Heart right ventricle (tissue), 16 donors: ENCODE measurements around the gene P3H3. TPM values are rescaled to one million over a fixed set of nuclear protein-coding genes. Genes with fewer than 3 reads are reported as not detected.
"Not testable (repeated sequence)": the region's sequence is repeated elsewhere in the genome, so short reads cannot be mapped to it uniquely, and the experiment has no call there.

ENCODE experiments used
- ATAC-seq, 8 donors: fragments of 200-7000 bp; cut with Tn5 transposase; one replicate each; pipeline ENCODE4 v1.9.1; 2020; ENCODE audit warnings: mild to moderate bottlenecking in 8 of 8, moderate library complexity in 8 of 8, moderate number of reproducible peaks in 1 of 8
- DNase-seq, 2 donors: peaks; one replicate each; pipeline ENCODE4 v3.0.0-alpha.2; 2020
- H3K27ac ChIP-seq, 10 donors: fragments of 200-600 bp; sonication (generic) in 2 of 10; one replicate each; pipeline versions ENCODE4 v1.5.0 to v1.8.0; 2020 to 2022; ENCODE audit warnings: mild to moderate bottlenecking in 3 of 10
- H3K27me3 ChIP-seq, 7 donors: fragments of 200-600 bp; one replicate each; pipeline ENCODE4 v1.8.0; 2021 to 2022; ENCODE audit warnings: mild to moderate bottlenecking in 2 of 7
- H3K36me3 ChIP-seq, 9 donors: fragments of 200-600 bp; sonication (generic) in 1 of 9; one replicate each; pipeline versions ENCODE4 v1.5.0 to v1.8.0; 2020 to 2022; ENCODE audit warnings: mild to moderate bottlenecking in 2 of 9
- H3K4me1 ChIP-seq, 9 donors: fragments of 200-600 bp; sonication (generic) in 1 of 9; one replicate each; pipeline versions ENCODE4 v1.5.0 to v1.8.0; 2020 to 2022; ENCODE audit warnings: mild to moderate bottlenecking in 4 of 9
- H3K4me3 ChIP-seq, 10 donors: fragments of 200-600 bp; sonication (generic) in 2 of 10; one replicate each; pipeline versions ENCODE4 v1.5.0 to v1.8.0; 2020 to 2022; ENCODE audit warnings: mild to moderate bottlenecking in 7 of 10, moderate library complexity in 2 of 10
- H3K9me3 ChIP-seq, 11 donors: fragments of 200-600 bp in 10 of 11; sonication (generic) in 2 of 11; one replicate each; pipeline versions ENCODE4 v1.5.0 to v1.8.0; 2013 to 2022; ENCODE audit warnings: mild to moderate bottlenecking in 2 of 11, control low read depth in 1 of 11, moderate library complexity in 1 of 11
- WGBS, 2 donors: extraction: QIAGEN DNeasy Blood & Tissue Kit; methylation state at CpG; one replicate each; pipeline ENCODE4 v1.1.7; 2013; ENCODE audit warnings: inconsistent platforms in 1 of 2; 5-methylcytosine and 5-hydroxymethylcytosine counted together
- intact Hi-C, 10 donors: fragments of 100-400 bp; cut with DNase I; formaldehyde crosslinking; loops; one replicate each; pipeline versions ENCODE4 v1.11.1 to v1.14.2; 2022
- polyA plus RNA-seq, 2 donors: library from polyadenylated mRNA; stranded (reverse); fragments of 200-250 nt; gene quantifications; one replicate each; pipeline ENCODE4 v1.2.3, GENCODE V29; 2013
- total RNA-seq, 10 donors: library from RNA; stranded (reverse); fragmentation: NEBNext Ultra II Directional in 3 of 10; extraction: Animal tissue kit (Norgen Biotek cat#: 25700) in 3 of 10; gene quantifications; one replicate each; pipeline versions ENCODE4 v1.2.1 to v1.2.4, GENCODE V29; 2021 to 2023
- TF ChIP-seq, protein P1 (sequence below), 9 donors: fragments of 200-600 bp; sonication (generic) in 2 of 9; IDR thresholded peaks; one replicate each; pipeline versions ENCODE4 v1.5.0 to v1.8.0; 2021 to 2022; ENCODE audit warnings: antibody characterized with exemption in 9 of 9, mild to moderate bottlenecking in 5 of 9, moderate library complexity in 1 of 9
- donor health status: Arrhythmogenic right ventricular cardiomyopathy.
- donor health status: ischemic (EF 13 %, LVEDD 7.1; RV severe dilation, severe dysfunction).
- donor health status: healthy with polysubstance abuse.
- donor health status: DM: no; HTN: yes; CAD: no.
- donor health status: DM: no; HTN: no; CAD: no.
- donor health status: ischemic (EF 25% LVEDD 6.9; RV normal size, moderate dysfunction).
- donor health status: ischemic (EF 25% LVEDD 5.7; RV mildly dilated, moderate dysfunction).
- donor health status: healthy.
- donor health status: DM: yes; HTN: yes; CAD: no.
- donor health status: Ischemic cardiomyopathy.
- donor health status: ischemic (EF 35%, LVEDD 5.7; RV mildly dilated, moderate dysfunction).
- donor health status: nonischemic (EF 11% LVEDD 7.7; RV severe dilation, severe dysfunction).
- donor health status: DM: yes; HTN: yes; CAD: no.
- donor health status: PGD.
- donor health status: ischemic (EF 29% LVEDD 5.4; RV normal size, mild dysfunction).
- donor health status: nonischemic (EF 23%, LVEDD 6.1; RV moderate dilation, normal function).

Gene P3H3
- total and polyA plus RNA-seq, 12 donors, result 6.4 to 37.8 (median 16.0) TPM

- ATAC-seq, result no peak
- DNase-seq, result no peak
- no peaks in the 10 kb centered on the region for H3K27me3 ChIP-seq
- TF ChIP-seq, protein P1, sequence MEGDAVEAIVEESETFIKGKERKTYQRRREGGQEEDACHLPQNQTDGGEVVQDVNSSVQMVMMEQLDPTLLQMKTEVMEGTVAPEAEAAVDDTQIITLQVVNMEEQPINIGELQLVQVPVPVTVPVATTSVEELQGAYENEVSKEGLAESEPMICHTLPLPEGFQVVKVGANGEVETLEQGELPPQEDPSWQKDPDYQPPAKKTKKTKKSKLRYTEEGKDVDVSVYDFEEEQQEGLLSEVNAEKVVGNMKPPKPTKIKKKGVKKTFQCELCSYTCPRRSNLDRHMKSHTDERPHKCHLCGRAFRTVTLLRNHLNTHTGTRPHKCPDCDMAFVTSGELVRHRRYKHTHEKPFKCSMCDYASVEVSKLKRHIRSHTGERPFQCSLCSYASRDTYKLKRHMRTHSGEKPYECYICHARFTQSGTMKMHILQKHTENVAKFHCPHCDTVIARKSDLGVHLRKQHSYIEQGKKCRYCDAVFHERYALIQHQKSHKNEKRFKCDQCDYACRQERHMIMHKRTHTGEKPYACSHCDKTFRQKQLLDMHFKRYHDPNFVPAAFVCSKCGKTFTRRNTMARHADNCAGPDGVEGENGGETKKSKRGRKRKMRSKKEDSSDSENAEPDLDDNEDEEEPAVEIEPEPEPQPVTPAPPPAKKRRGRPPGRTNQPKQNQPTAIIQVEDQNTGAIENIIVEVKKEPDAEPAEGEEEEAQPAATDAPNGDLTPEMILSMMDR (IDR thresholded peaks at IDR 0.05), result no peak
- H3K9me3 ChIP-seq, result no peaks in the 10 kb centered on the region
- H3K4me3 ChIP-seq, result no peak overlapping the region
- H3K4me1 ChIP-seq, result peaks cover 0 to 6% (median 0%) of the 10 kb centered on the region in 9 donors
- peaks cover 0 to 36% (median 0%) of the 10 kb centered on the region in 9 donors for H3K36me3 ChIP-seq
- WGBS, 2 donors, result 97 to 98% methylated on average over 5 of the region's 5 CpGs
- no peak overlapping the region for H3K27ac ChIP-seq
- intact Hi-C loops, result no loop called here
These were observed 55.0 kb downstream of the P3H3 start for GRCh38 chr12:6883252-6883651.

DNA sequence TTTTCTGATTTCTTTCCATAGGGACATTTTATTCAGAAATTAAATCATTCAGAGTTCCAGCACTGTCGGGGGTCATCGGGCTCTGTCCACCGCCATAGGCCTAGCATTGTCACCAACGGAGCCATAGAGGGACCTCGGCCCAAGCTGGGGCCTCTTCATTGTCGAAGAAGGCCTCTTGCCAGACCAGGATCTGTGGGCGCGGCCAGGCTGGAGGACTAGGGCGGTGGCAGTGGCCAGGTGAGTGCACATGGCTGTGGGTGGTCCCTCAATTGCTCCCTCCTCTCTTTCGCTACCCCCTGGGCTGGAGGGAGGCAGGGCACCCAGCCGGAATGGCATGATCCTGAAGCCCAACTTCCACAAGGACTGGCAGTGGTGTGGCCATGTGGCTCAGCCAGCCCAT lies 55.5 kb downstream of the P3H3 start:
- WGBS, 2 donors, result 96 to 97% methylated on average over 11 of the region's 11 CpGs
- peak in 3 of 8 donors; percentile 16 to 28 (median 18) for ATAC-seq
- H3K27ac ChIP-seq, result no peak overlapping the region
- H3K9me3 ChIP-seq, result no peaks in the 10 kb centered on the region
- H3K36me3 ChIP-seq, result peaks cover 0 to 36% (median 0%) of the 10 kb centered on the region in 9 donors
- no peak for DNase-seq
- intact Hi-C loops, result no loop called here
- H3K27me3 ChIP-seq, result no peaks in the 10 kb centered on the region
- TF ChIP-seq, protein P1 (IDR thresholded peaks at IDR 0.05), result no peak
- peaks cover 0 to 6% (median 0%) of the 10 kb centered on the region in 9 donors for H3K4me1 ChIP-seq
- H3K4me3 ChIP-seq, result no peak overlapping the region

DNA sequence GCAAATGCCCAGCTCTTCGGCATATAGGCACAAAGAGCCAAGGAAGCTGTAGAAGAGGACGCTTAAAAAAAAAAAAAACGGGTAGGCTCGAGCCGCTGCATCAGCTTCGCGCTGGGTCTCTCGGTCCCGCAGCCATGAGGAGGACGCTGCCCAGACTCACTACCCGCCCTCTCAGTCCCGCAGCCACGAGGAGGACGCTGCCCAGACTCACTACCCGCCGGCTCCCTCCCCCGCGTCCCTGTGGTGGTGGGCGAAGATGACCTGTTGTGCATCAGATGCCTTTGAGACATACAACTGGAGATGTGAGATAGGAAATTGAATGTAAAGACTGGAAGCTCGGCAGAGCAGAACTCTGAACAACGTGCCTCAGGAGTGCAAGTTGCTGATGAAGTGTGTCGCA lies 56.3 kb downstream of the P3H3 start:
- Histone ChIP-seq H3K4me3 (no peak overlapping the region), H3K4me1 (peaks cover 0 to 6% (median 0%) of the 10 kb centered on the region in 9 donors), H3K36me3 (peaks cover 0 to 36% (median 0%) of the 10 kb centered on the region in 9 donors), H3K27me3 (no peaks in the 10 kb centered on the region), H3K27ac (no peak overlapping the region), H3K9me3 (no peaks in the 10 kb centered on the region)
- intact Hi-C loops, result no loop called here
- ATAC-seq, result no peak
- 68 to 78% methylated on average over 22 of the region's 22 CpGs for WGBS, 2 donors
- no peak for DNase-seq
- TF ChIP-seq, protein P1 (IDR thresholded peaks at IDR 0.05), result no peak

- H3K4me1 ChIP-seq, result peaks cover 0 to 17% (median 5%) of the 10 kb centered on the region in 9 donors
- H3K9me3 ChIP-seq, intact Hi-C loops, H3K27me3 ChIP-seq, H3K4me3 ChIP-seq, H3K27ac ChIP-seq, ATAC-seq, DNase-seq: not testable (repeated sequence)
- peaks cover 0 to 36% (median 0%) of the 10 kb centered on the region in 9 donors for H3K36me3 ChIP-seq
- WGBS, 2 donors, result 78% methylated on average over 12 of the region's 15 CpGs
These were observed 58.2 kb downstream of the P3H3 start for GRCh38 chr12:6886206-6886999.

GRCh38 chr12:6887460-6887859 lies 59.3 kb downstream of the P3H3 start:
- Histone ChIP-seq H3K36me3 (peaks cover 0 to 34% (median 0%) of the 10 kb centered on the region in 9 donors), H3K4me3 (no peak overlapping the region), H3K27ac (no peak overlapping the region), H3K9me3 (no peaks in the 10 kb centered on the region), H3K4me1 (peaks cover 0 to 22% (median 11%) of the 10 kb centered on the region in 9 donors), H3K27me3 (no peaks in the 10 kb centered on the region)
- no peak for DNase-seq
- intact Hi-C loops, result no loop called here
- WGBS, 2 donors, result 82 to 85% methylated on average over 8 of the region's 8 CpGs
- ATAC-seq, result no peak
- TF ChIP-seq, protein P1 (IDR thresholded peaks at IDR 0.05), result no peak
